ENCODE measurements around the gene PCDH17.

Gene PCDH17

DNA sequence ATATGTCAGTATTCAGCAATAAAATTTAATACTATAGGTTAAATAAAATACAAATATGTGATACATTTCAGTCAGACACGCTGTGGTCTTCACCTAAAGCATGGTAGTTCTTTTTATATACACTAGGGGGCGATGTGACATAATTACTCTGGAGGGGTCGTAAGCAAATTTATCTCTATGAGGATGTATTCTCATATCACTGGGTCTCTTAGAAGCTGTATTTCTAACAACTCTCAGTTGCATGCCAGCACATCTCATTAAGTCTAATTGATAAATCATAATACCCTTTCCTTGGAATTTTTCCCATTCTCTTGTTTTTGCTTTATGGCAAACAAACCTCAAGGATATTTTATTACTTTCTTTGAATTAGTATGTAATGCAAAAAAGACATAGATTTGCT is 3.9 kb upstream of the PCDH17 start:
- peaks cover 4% of the 10 kb centered on the region for H3K4me1 ChIP-seq (ENCODE audit: control insufficient read depth, insufficient read depth, low read length)
- no peaks in the 10 kb centered on the region for H3K36me3 ChIP-seq (ENCODE audit: control insufficient read depth, insufficient read depth, low read length)
- no peaks in the 10 kb centered on the region for H3K9me3 ChIP-seq (ENCODE audit: control insufficient read depth, insufficient read depth, low read depth, low read length)
- H3K27ac ChIP-seq (ENCODE audit: low read depth, low read length): no peak overlapping the region
- no peak overlapping the region for H3K4me3 ChIP-seq (ENCODE audit: low read depth, low read length)
- peaks cover 49% of the 10 kb centered on the region for H3K27me3 ChIP-seq (ENCODE audit: control insufficient read depth, insufficient read depth, low read length)
- no peak overlapping the region for H3K9ac ChIP-seq (ENCODE audit: low read length)

DNA sequence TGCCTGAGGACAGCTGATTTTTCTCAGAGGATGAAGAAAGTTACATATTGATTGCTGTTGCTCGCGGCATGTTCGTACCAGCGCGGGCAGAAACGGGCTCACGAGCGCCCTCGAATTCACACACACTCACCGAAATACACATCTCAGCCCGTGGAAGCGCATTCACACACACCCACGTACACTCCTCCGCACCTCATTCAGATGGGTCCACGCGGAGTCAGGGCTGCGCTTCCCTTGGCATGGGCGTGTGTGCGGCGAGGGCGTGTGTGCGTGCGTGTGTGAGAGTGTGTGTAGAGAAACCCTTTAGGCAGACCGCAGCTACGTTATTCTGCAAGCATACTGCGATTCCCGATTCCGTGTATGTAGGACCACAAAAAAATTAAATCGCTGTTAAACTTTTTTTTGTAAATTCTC is 2.1 kb upstream of the PCDH17 start:
- H3K4me1 ChIP-seq (ENCODE audit: control insufficient read depth, insufficient read depth, low read length): peaks cover 11% of the 10 kb centered on the region
- H3K9ac ChIP-seq (ENCODE audit: low read length): no peak overlapping the region
- H3K27ac ChIP-seq (ENCODE audit: low read depth, low read length): no peak overlapping the region
- peaks cover 66% of the 10 kb centered on the region for H3K27me3 ChIP-seq (ENCODE audit: control insufficient read depth, insufficient read depth, low read length)
- H3K4me3 ChIP-seq (ENCODE audit: low read depth, low read length): peak overlapping the region; percentile 79
- H3K9me3 ChIP-seq (ENCODE audit: control insufficient read depth, insufficient read depth, low read depth, low read length): no peaks in the 10 kb centered on the region
- H3K36me3 ChIP-seq (ENCODE audit: control insufficient read depth, insufficient read depth, low read length): no peaks in the 10 kb centered on the region

DNA sequence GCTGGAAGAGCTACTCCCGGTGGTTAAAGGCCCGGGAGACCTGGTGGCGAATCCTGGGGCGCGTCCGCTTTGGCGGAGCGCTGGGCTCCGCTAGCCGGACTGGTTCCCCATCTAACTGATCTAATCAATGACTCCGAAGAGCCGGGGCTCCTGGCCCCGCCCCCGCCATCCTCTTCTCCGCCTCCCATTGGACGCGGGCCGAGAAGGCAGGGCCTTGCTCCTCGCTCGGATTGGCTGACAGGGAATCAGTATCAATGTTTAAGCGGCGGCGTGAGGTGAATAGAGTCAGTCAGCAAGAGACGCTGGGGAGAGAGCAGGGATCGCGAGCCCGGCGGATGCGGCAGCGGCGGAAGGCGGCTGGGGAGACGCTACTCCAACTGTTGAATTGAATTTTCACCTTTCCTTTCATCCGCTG is 1.7 kb upstream of the PCDH17 start:
- Histone ChIP-seq H3K9ac (ENCODE audit: low read length) (no peak overlapping the region), H3K4me3 (ENCODE audit: low read depth, low read length) (peak overlapping the region; percentile 79), H3K9me3 (ENCODE audit: control insufficient read depth, insufficient read depth, low read depth, low read length) (no peaks in the 10 kb centered on the region), H3K27ac (ENCODE audit: low read depth, low read length) (no peak overlapping the region), H3K36me3 (ENCODE audit: control insufficient read depth, insufficient read depth, low read length) (no peaks in the 10 kb centered on the region), H3K27me3 (ENCODE audit: control insufficient read depth, insufficient read depth, low read length) (peaks cover 71% of the 10 kb centered on the region), H3K4me1 (ENCODE audit: control insufficient read depth, insufficient read depth, low read length) (peaks cover 14% of the 10 kb centered on the region; the same call in 1 of the 2 replicates)

- no peak overlapping the region for H3K27ac ChIP-seq (ENCODE audit: low read depth, low read length)
- H3K9ac ChIP-seq (ENCODE audit: low read length): no peak overlapping the region
- peaks cover 14% of the 10 kb centered on the region; the same call in 1 of the 2 replicates for H3K4me1 ChIP-seq (ENCODE audit: control insufficient read depth, insufficient read depth, low read length)
- H3K27me3 ChIP-seq (ENCODE audit: control insufficient read depth, insufficient read depth, low read length): peaks cover 82% of the 10 kb centered on the region
- peak overlapping the region; percentile 79 for H3K4me3 ChIP-seq (ENCODE audit: low read depth, low read length)
- H3K9me3 ChIP-seq (ENCODE audit: control insufficient read depth, insufficient read depth, low read depth, low read length): no peaks in the 10 kb centered on the region
- no peaks in the 10 kb centered on the region for H3K36me3 ChIP-seq (ENCODE audit: control insufficient read depth, insufficient read depth, low read length)
These were observed 616 bp upstream of the PCDH17 start for GRCh38 chr13:57630661-57631595.

DNA sequence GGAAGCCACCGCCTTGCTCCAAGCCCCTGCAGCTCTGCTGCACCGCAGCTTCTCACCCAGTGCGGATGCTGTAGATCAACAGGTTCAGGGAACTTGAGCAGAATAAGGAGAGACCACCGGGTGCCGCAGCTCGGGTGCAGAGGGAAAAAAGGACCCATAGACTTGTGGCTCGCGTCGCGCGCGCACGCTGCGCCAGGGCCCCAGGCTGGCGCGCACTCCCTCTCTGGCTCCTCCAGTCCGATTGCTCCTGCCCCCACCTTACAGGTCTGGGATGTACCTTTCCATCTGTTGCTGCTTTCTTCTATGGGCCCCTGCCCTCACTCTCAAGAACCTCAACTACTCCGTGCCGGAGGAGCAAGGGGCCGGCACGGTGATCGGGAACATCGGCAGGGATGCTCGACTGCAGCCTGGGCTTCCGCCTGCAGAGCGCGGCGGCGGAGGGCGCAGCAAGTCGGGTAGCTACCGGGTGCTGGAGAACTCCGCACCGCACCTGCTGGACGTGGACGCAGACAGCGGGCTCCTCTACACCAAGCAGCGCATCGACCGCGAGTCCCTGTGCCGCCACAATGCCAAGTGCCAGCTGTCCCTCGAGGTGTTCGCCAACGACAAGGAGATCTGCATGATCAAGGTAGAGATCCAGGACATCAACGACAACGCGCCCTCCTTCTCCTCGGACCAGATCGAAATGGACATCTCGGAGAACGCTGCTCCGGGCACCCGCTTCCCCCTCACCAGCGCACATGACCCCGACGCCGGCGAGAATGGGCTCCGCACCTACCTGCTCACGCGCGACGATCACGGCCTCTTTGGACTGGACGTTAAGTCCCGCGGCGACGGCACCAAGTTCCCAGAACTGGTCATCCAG is 964 bp downstream of the PCDH17 start:
- no peaks in the 10 kb centered on the region for H3K9me3 ChIP-seq (ENCODE audit: control insufficient read depth, insufficient read depth, low read depth, low read length)
- peaks cover 97% of the 10 kb centered on the region for H3K27me3 ChIP-seq (ENCODE audit: control insufficient read depth, insufficient read depth, low read length)
- peaks cover 14% of the 10 kb centered on the region; the same call in 1 of the 2 replicates for H3K4me1 ChIP-seq (ENCODE audit: control insufficient read depth, insufficient read depth, low read length)
- H3K4me3 ChIP-seq (ENCODE audit: low read depth, low read length): peak overlapping the region; percentile 79
- H3K36me3 ChIP-seq (ENCODE audit: control insufficient read depth, insufficient read depth, low read length): no peaks in the 10 kb centered on the region
- no peak overlapping the region for H3K27ac ChIP-seq (ENCODE audit: low read depth, low read length)
- H3K9ac ChIP-seq (ENCODE audit: low read length): no peak overlapping the region

- peaks cover 14% of the 10 kb centered on the region; the same call in 1 of the 2 replicates for H3K4me1 ChIP-seq (ENCODE audit: control insufficient read depth, insufficient read depth, low read length)
These were observed 1.8 kb downstream of the PCDH17 start for GRCh38 chr13:57633141-57633949.

GRCh38 chr13:57633950-57634838 is 2.6 kb downstream of the PCDH17 start:
- Histone ChIP-seq H3K4me1 (ENCODE audit: control insufficient read depth, insufficient read depth, low read length) (peaks cover 14% of the 10 kb centered on the region; the same call in 1 of the 2 replicates), H3K4me3 (ENCODE audit: low read depth, low read length) (peak overlapping the region; percentile 79), H3K9me3 (ENCODE audit: control insufficient read depth, insufficient read depth, low read depth, low read length) (no peaks in the 10 kb centered on the region), H3K9ac (ENCODE audit: low read length) (no peak overlapping the region), H3K36me3 (ENCODE audit: control insufficient read depth, insufficient read depth, low read length) (no peaks in the 10 kb centered on the region), H3K27me3 (ENCODE audit: control insufficient read depth, insufficient read depth, low read length) (peaks cover 85% of the 10 kb centered on the region), H3K27ac (ENCODE audit: low read depth, low read length) (no peak overlapping the region)

More at GRCh38 chr13:57633141-57633949, 1.8 kb downstream of the PCDH17 start:
- Histone ChIP-seq H3K9me3 (ENCODE audit: control insufficient read depth, insufficient read depth, low read depth, low read length) (no peaks in the 10 kb centered on the region), H3K27me3 (ENCODE audit: control insufficient read depth, insufficient read depth, low read length) (peaks cover 93% of the 10 kb centered on the region), H3K27ac (ENCODE audit: low read depth, low read length) (no peak overlapping the region), H3K36me3 (ENCODE audit: control insufficient read depth, insufficient read depth, low read length) (no peaks in the 10 kb centered on the region), H3K9ac (ENCODE audit: low read length) (no peak overlapping the region), H3K4me3 (ENCODE audit: low read depth, low read length) (peak overlapping the region; percentile 79)

- Histone ChIP-seq H3K27me3 (ENCODE audit: control insufficient read depth, insufficient read depth, low read length) (peaks cover 79% of the 10 kb centered on the region), H3K9ac (ENCODE audit: low read length) (no peak overlapping the region), H3K4me3 (ENCODE audit: low read depth, low read length) (peak overlapping the region; percentile 79), H3K9me3 (ENCODE audit: control insufficient read depth, insufficient read depth, low read depth, low read length) (no peaks in the 10 kb centered on the region), H3K36me3 (ENCODE audit: control insufficient read depth, insufficient read depth, low read length) (no peaks in the 10 kb centered on the region), H3K4me1 (ENCODE audit: control insufficient read depth, insufficient read depth, low read length) (peaks cover 14% of the 10 kb centered on the region; the same call in 1 of the 2 replicates), H3K27ac (ENCODE audit: low read depth, low read length) (no peak overlapping the region)
These were observed 3.3 kb downstream of the PCDH17 start for GRCh38 chr13:57634839-57635165.

GRCh38 chr13:57635541-57636085 is 4.1 kb downstream of the PCDH17 start:
- no peak overlapping the region for H3K27ac ChIP-seq (ENCODE audit: low read depth, low read length)
- H3K36me3 ChIP-seq (ENCODE audit: control insufficient read depth, insufficient read depth, low read length): no peaks in the 10 kb centered on the region
- no peak overlapping the region for H3K9ac ChIP-seq (ENCODE audit: low read length)
- H3K4me3 ChIP-seq (ENCODE audit: low read depth, low read length): no peak overlapping the region
- peaks cover 72% of the 10 kb centered on the region for H3K27me3 ChIP-seq (ENCODE audit: control insufficient read depth, insufficient read depth, low read length)
- peaks cover 14% of the 10 kb centered on the region; the same call in 1 of the 2 replicates for H3K4me1 ChIP-seq (ENCODE audit: control insufficient read depth, insufficient read depth, low read length)
- no peaks in the 10 kb centered on the region for H3K9me3 ChIP-seq (ENCODE audit: control insufficient read depth, insufficient read depth, low read depth, low read length)
